Smooth muscle cell (in vitro differentiated cells): Measurements from ENCODE around the gene TSPEAR. TPM values are rescaled to one million over a fixed set of nuclear protein-coding genes. Genes with fewer than 3 reads are reported as not detected.
"Not testable (repeated sequence)": the region's sequence is repeated elsewhere in the genome, so short reads cannot be mapped to it uniquely, and the experiment has no call there.

Experiments
- DNase-seq: peaks from one replicate; lab custom pipeline; 2025; ENCODE audit not compliant: unreplicated experiment; lab: John Stamatoyannopoulos, UW
- H2AFZ ChIP-seq: fragments of 200-600 bp; sonication (generic); 2 replicates; pipeline ENCODE4 v1.6.0; 2016; ENCODE audit warnings: antibody characterized with exemption, low read depth, mild to moderate bottlenecking
- H3F3A ChIP-seq: fragments of 200-600 bp; sonication (generic); 2 replicates; pipeline ENCODE4 v1.6.0; 2017; ENCODE audit warnings: antibody characterized with exemption, low read depth
- H3K27ac ChIP-seq: fragments of 200-600 bp; sonication (generic); 2 replicates; pipeline ENCODE4 v1.5.1; 2016; ENCODE audit warnings: low read depth, mild to moderate bottlenecking
- H3K27me3 ChIP-seq: fragments of 200-600 bp; sonication (generic); 2 replicates; pipeline ENCODE4 v1.6.1; 2016; ENCODE audit warnings: low read depth, mild to moderate bottlenecking
- H3K36me3 ChIP-seq: fragments of 200-600 bp; sonication (generic); 2 replicates; pipeline ENCODE4 v1.5.1; 2016; ENCODE audit warnings: low read depth
- H3K4me1 ChIP-seq: fragments of 200-600 bp; sonication (generic); 2 replicates; pipeline ENCODE4 v1.5.1; 2016; ENCODE audit warnings: low read depth
- H3K4me2 ChIP-seq: fragments of 200-600 bp; sonication (generic); 2 replicates; pipeline ENCODE4 v1.6.0; 2016; ENCODE audit warnings: mild to moderate bottlenecking
- H3K4me3 ChIP-seq: fragments of 200-600 bp; sonication (generic); 2 replicates; pipeline ENCODE4 v1.5.1; 2016; ENCODE audit warnings: mild to moderate bottlenecking
- H3K79me2 ChIP-seq: fragments of 200-600 bp; sonication (generic); 2 replicates; pipeline ENCODE4 v1.6.0; 2016; ENCODE audit warnings: low read depth, mild to moderate bottlenecking
- H3K9ac ChIP-seq: fragments of 200-600 bp; sonication (generic); 2 replicates; pipeline ENCODE4 v1.6.0; 2016; ENCODE audit warnings: low read depth
- H3K9me3 ChIP-seq: fragments of 200-600 bp; sonication (generic); replicated peaks from 2 replicates; pipeline ENCODE4 v1.5.1; 2016; ENCODE audit warnings: low read depth
- H4K20me1 ChIP-seq: fragments of 200-600 bp; sonication (generic); 2 replicates; pipeline ENCODE4 v1.6.0; 2016; ENCODE audit warnings: low read depth
- CTCF ChIP-seq: fragments of 200-600 bp; sonication (generic); IDR thresholded peaks from 2 replicates; pipeline ENCODE4 v1.5.1; 2017; ENCODE audit warnings: borderline replicate concordance, mild to moderate bottlenecking, antibody characterized with exemption; ENCODE audit not compliant: insufficient read depth, poor library complexity, severe bottlenecking
- WGBS: methylation state at CpG from one replicate; pipeline ENCODE4 v1.1.7; 2016; ENCODE audit warnings: low lambda C conversion rate; 5-methylcytosine and 5-hydroxymethylcytosine counted together
- polyA plus RNA-seq: library from polyadenylated mRNA; unstranded; fragments of >200 nt; fragmentation: Nextera tagmentation; extraction: Ambion mirVana; gene quantifications from 2 replicates; pipeline ENCODE4 v1.2.1, GENCODE V29; 2016
- total RNA-seq: library from RNA; depleted of rRNA; stranded (reverse); fragments of >200 nt; gene quantifications from 2 replicates; pipeline ENCODE4 v1.2.3, GENCODE V29; 2014

Gene TSPEAR
- total and polyA plus RNA-seq, 2 experiments from 2014 or later: 0.71 TPM; not detected in 1

DNA sequence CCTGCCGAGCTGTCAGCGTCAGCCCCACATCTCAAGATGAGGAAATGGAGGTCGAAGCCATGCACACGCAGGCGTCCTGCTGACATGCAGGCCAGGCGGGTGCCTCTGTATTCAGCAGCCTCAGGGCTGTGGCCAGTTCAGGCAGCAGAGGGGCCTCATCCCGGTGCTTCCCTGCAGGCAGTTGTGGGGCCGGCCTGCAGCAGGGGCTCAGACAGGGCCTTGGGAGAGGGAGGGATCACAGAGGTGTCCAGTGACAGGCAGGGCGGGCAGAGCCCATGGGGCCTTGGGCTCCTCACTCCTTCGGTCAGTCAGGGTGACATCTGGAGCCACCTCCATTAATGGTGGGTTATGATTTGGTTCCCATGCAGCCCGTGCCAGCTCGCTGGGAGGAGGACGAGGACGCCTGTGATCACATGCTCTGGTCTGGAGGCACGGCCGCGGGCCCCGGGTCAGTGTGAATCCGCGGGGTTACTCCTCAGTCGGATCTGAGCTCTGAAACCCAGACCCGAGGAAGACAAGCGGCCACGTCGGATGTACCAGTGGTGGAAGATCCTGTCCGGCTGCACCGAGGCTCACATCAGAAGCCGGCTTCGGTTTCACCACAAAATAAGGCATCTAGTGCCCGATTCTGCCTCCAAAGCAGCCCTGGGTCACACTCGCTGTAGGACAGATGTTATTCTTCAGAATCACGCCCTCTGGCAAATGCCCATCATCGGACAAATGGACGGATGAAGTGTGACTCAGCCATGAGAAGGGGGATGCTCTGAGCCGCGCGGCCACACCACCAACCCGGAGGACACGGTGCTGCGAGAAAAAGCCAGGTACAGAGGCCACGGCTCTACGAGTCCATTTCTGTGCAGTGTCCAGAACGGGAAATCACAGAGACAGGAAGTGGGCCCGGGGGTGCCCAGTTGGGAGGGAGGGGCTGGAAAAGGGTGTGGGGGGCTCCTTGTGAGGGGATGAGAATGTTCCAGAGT lies 204.8 kb downstream of the TSPEAR start:
- Histone ChIP-seq H3K36me3 (no peaks in the 10 kb centered on the region), H3K27ac (no peak overlapping the region), H3K4me3 (no peak overlapping the region), H3K9me3 (no peaks in the 10 kb centered on the region), H3K9ac (no peak overlapping the region), H4K20me1 (peaks cover 5% of the 10 kb centered on the region), H3K4me1 (no peaks in the 10 kb centered on the region), H3F3A (no peaks in the 10 kb centered on the region), H3K79me2 (no peaks in the 10 kb centered on the region), H3K4me2 (no peak overlapping the region), H3K27me3 (no peaks in the 10 kb centered on the region), H2AFZ (no peak overlapping the region)
- no peak for DNase-seq
- 93% methylated on average over 44 of the region's 44 CpGs for WGBS
- TF ChIP-seq CTCF: no peak

- Histone ChIP-seq H3K36me3 (no peaks in the 10 kb centered on the region), H3K27ac (no peak overlapping the region), H3K4me3 (no peak overlapping the region), H3F3A (no peaks in the 10 kb centered on the region), H2AFZ (no peak overlapping the region), H3K27me3 (no peaks in the 10 kb centered on the region), H4K20me1 (peaks cover 12% of the 10 kb centered on the region), H3K9ac (no peak overlapping the region), H3K9me3 (no peaks in the 10 kb centered on the region), H3K79me2 (no peaks in the 10 kb centered on the region), H3K4me1 (no peaks in the 10 kb centered on the region), H3K4me2 (no peak overlapping the region)
- TF ChIP-seq CTCF: no peak
- 92% methylated on average over 16 of the region's 16 CpGs for WGBS
- DNase-seq: no peak
These were observed 205.6 kb downstream of the TSPEAR start for GRCh38 chr21:44505673-44506278.

- Histone ChIP-seq H3K4me2 (no peak overlapping the region), H3K4me1 (no peaks in the 10 kb centered on the region), H3F3A (no peaks in the 10 kb centered on the region), H3K79me2 (no peaks in the 10 kb centered on the region), H3K36me3 (no peaks in the 10 kb centered on the region), H3K4me3 (no peak overlapping the region), H3K27me3 (no peaks in the 10 kb centered on the region), H3K9me3 (no peaks in the 10 kb centered on the region), H3K27ac (no peak overlapping the region), H2AFZ (no peak overlapping the region), H3K9ac (no peak overlapping the region), H4K20me1 (peaks cover 14% of the 10 kb centered on the region)
- WGBS: 91% methylated on average over 20 of the region's 20 CpGs
- TF ChIP-seq CTCF: no peak
- DNase-seq: no peak
These were observed 207.4 kb downstream of the TSPEAR start for GRCh38 chr21:44503901-44504399.

DNA sequence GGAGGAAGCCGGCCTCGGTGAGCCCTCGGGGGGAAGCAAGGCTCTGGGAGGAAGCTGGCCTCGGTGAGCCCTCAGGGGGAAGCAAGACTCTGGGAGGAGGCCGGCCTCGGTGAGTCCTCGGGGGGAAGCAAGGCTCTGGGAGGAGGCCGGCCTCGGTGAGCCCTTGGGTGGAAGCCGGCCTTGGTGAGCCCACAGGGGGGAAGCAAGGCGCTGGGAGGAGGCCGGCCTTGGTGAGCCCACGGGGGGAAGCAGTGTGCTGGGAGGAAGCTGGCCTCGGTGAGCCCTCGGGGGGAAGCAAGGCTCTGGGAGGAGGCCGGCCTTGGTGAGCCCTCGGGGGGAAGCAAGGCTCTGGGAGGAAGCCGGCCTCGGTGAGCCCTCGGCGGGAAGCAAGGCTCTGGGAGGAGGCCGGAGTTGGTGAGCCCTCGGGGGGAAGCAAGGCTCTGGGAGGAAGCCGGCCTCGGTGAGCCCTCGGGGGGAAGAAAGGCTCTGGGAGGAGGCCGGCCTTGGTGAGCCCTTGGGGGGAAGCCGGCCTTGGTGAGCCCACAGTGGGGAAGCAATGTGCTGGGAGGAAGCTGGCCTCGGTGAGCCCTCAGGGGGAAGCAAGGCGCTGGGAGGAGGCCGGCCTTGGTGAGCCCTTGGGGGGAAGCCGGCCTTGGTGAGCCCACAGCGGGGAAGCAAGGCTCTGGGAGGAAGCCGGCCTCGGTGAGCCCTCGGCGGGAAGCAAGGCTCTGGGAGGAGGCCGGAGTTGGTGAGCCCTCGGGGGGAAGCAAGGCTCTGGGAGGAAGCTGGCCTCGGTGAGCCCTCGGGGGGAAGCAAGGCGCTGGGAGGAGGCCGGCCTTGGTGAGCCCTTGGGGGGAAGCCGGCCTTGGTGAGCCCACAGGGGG lies 208.1 kb downstream of the TSPEAR start:
- not testable (repeated sequence) for H3K27me3 ChIP-seq, H3K4me1 ChIP-seq, H3K36me3 ChIP-seq, H3K4me3 ChIP-seq, H3K27ac ChIP-seq, H3K9me3 ChIP-seq, DNase-seq, H3K9ac ChIP-seq, H3K4me2 ChIP-seq, H2AFZ ChIP-seq, H3F3A ChIP-seq, H3K79me2 ChIP-seq
- WGBS: 96% methylated on average over 40 of the region's 44 CpGs
- peaks cover 14% of the 10 kb centered on the region for H4K20me1 ChIP-seq
